HUES48 (cell line): ENCODE data around the gene FPGS.
A peak's percentile ranks its signal among the peaks of the same experiment; 100 is the strongest.

ENCODE experiments used
- H3K27ac ChIP-seq: one replicate; pipeline ENCODE4 v1.7.0; 2013; ENCODE audit warnings: low read depth, low read length, inconsistent platforms
- H3K27me3 ChIP-seq: 2 replicates; pipeline ENCODE4 v1.6.1; 2013; ENCODE audit warnings: mild to moderate bottlenecking, low read length; ENCODE audit not compliant: control insufficient read depth, insufficient read depth
- H3K36me3 ChIP-seq: 2 replicates; pipeline ENCODE4 v1.6.1; 2013; ENCODE audit warnings: low read length; ENCODE audit not compliant: control insufficient read depth, insufficient read depth
- H3K4me1 ChIP-seq: 2 replicates; pipeline ENCODE4 v1.6.1; 2013; ENCODE audit warnings: mild to moderate bottlenecking, low read length; ENCODE audit not compliant: control insufficient read depth, insufficient read depth
- H3K4me3 ChIP-seq: 2 replicates; pipeline ENCODE4 v1.5.1; 2013; ENCODE audit warnings: mild to moderate bottlenecking, low read depth, low read length
- H3K9ac ChIP-seq: 2 replicates; pipeline ENCODE4 v1.6.1; 2013; ENCODE audit warnings: mild to moderate bottlenecking, low read depth, low read length, moderate library complexity
- H3K9me3 ChIP-seq: 2 replicates; pipeline ENCODE4 v1.6.1; 2013; ENCODE audit warnings: low read length; ENCODE audit not compliant: control insufficient read depth, insufficient read depth

The FPGS gene

DNA sequence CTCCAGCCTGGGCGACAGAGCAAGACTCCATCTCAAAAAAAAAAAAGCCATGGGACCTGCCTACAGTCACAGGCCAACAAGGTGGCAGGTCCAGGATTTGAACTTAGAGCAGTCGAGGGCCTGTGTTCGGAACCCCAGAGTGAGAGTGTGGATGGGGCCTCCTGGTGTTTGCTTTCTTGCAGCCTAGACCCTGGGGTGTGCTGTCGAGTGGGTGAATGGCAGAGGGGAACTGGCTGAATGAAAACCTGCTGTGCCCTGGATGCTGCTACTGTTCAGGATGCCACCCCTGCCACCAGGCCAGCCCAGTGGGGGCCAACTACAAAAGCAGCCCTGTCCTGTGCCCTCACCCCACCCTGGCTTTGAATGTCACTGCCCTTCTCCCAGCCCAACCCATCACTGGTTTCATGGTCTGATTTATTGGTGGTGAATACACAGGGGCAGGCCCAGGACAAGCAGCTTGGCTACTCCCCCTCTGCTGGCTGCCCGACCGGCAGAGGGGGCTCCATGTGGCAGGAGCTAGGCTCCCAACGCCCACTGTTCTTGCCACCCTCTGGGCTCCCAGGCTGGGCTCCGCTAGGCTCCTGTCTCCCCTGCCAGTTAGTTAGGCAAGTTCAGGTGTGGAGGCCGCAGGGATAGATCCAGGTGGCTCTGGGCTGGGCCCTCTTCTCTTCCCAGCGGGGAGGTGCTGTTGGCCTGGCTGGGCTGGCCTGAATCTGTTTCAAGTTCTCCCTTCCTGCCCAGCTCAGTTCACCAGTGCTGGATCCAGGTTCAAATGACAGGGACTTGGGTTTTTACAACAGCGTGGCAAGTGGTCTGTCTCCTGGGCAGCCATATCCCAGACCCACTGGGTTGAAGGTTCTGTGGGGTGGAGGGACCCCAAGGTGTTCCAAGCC lies 12.2 kb downstream of the FPGS start:
- no peaks in the 10 kb centered on the region for H3K9me3 ChIP-seq
- no peak overlapping the region for H3K4me3 ChIP-seq
- H3K27ac ChIP-seq: no peak overlapping the region
- H3K27me3 ChIP-seq: no peaks in the 10 kb centered on the region
- H3K36me3 ChIP-seq: peaks cover 36% of the 10 kb centered on the region
- H3K4me1 ChIP-seq: peaks cover 5% of the 10 kb centered on the region; the same call in 1 of the 2 replicates
- no peak overlapping the region for H3K9ac ChIP-seq

- Histone ChIP-seq H3K9me3 (no peaks in the 10 kb centered on the region), H3K9ac (no peak overlapping the region), H3K4me1 (no peaks in the 10 kb centered on the region), H3K36me3 (peaks cover 30% of the 10 kb centered on the region), H3K4me3 (no peak overlapping the region), H3K27me3 (no peaks in the 10 kb centered on the region), H3K27ac (no peak overlapping the region)
Measured at GRCh38 chr9:127815512-127816361, 13.1 kb downstream of the FPGS start.

- H3K4me3 ChIP-seq: no peak overlapping the region
- H3K9me3 ChIP-seq: no peaks in the 10 kb centered on the region
- H3K27ac ChIP-seq: no peak overlapping the region
- H3K27me3 ChIP-seq: no peaks in the 10 kb centered on the region
- peaks cover 30% of the 10 kb centered on the region for H3K36me3 ChIP-seq
- no peaks in the 10 kb centered on the region for H3K4me1 ChIP-seq
- H3K9ac ChIP-seq: no peak overlapping the region
Measured at GRCh38 chr9:127816362-127816725, 13.7 kb downstream of the FPGS start.

DNA sequence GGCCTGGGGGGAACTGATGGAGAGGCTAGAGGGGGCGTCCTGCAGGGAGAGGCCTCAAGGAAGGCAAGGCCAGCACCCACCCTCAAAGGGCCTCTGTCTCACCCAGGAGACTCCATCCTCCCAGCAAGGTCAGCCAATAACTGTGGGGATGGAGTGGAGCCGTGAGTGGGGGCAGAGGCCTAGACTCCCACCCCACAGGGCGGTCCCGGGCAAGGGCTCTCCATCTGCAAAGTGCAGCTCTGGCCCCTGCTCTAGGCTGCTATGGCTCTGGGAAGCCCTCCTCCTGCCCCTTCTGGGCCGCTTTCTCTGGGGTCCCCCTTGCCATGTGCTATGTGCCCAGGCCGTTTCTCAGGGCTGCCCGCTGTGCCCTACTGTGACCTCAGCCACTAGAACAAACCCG lies 14.0 kb downstream of the FPGS start:
- Histone ChIP-seq H3K4me1 (no peaks in the 10 kb centered on the region), H3K27ac (no peak overlapping the region), H3K27me3 (no peaks in the 10 kb centered on the region), H3K9ac (no peak overlapping the region), H3K9me3 (no peaks in the 10 kb centered on the region), H3K36me3 (peaks cover 28% of the 10 kb centered on the region), H3K4me3 (no peak overlapping the region)

DNA sequence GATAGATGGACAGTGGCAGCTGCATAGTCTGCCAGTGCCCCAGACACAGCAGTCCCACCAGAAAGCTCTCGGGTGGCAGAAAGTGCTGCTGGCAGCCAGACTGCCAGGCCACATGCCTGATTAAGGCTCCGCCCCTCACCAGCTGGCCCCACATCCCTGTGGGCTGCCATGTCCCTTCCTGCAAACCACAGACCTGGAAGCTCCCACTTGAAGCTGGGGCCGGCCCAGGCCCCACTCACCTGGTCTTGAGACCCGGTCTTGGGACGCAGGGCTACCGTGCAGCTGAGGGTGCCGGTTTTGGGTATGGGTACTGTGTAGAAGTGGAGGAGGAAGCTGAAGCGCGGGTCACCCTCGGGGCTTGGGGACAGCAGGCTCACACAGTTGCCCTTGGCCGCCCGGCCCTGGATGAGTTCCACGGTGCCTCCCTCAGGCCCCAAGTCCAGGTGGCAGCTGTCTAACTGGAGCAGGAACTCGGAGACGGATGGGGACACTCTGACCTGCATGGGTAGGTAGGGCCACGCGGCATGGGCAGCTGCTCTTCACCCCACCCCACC lies 15.3 kb downstream of the FPGS start:
- H3K36me3 ChIP-seq: peaks cover 19% of the 10 kb centered on the region
- H3K4me3 ChIP-seq: no peak overlapping the region
- no peaks in the 10 kb centered on the region for H3K9me3 ChIP-seq
- no peaks in the 10 kb centered on the region for H3K27me3 ChIP-seq
- H3K4me1 ChIP-seq: no peaks in the 10 kb centered on the region
- H3K9ac ChIP-seq: no peak overlapping the region
- no peak overlapping the region for H3K27ac ChIP-seq

DNA sequence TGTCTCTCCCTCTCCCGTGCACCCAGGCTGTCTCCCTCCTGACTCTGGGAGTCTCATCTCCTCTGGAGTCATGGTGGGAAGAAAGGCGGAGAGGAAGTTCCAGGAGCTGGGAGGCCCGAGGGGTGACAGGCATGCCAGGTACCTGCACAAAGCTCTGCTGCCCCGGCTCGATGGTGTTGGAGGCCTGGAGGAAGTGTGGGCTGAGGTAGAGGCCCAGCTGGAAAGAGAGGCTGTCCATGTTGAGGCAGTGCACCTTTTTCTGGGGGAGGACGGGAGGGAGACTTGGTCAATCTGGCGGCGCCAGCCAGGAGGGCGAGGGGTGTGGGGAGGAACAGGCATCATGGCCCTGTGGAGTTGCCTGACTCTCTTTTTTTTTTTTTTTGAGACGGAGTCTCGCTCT lies 15.9 kb downstream of the FPGS start:
- Histone ChIP-seq H3K27me3 (no peaks in the 10 kb centered on the region), H3K27ac (no peak overlapping the region), H3K4me1 (no peaks in the 10 kb centered on the region), H3K9ac (no peak overlapping the region), H3K36me3 (peaks cover 12% of the 10 kb centered on the region), H3K4me3 (no peak overlapping the region), H3K9me3 (no peaks in the 10 kb centered on the region)

DNA sequence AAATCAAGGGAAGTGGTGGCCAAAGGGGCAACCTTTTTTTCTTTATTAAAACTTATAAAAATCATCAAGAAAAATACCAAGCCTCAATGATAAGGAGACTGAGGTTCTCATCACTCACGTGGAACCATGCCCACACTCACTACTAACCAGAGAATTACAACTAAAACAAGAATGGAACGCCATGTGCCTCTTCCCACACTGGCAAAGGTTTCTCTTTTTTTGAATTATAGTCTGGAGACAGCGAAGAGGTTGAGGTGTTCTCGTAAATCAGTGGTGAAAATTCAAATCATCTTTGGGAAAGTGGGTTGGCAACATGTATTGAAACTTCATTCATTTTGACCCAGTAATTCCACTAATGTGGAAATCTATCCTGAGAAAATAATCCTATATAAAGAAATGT lies 19.4 kb downstream of the FPGS start:
- Histone ChIP-seq H3K4me3 (no peak overlapping the region), H3K27me3 (peaks cover 12% of the 10 kb centered on the region), H3K36me3 (0 out of 2 replicates have a peak, but pooled peaks cover under 1% of the 10 kb centered on the region), H3K4me1 (peaks cover 5% of the 10 kb centered on the region; the same call in 1 of the 2 replicates), H3K9ac (no peak overlapping the region), H3K27ac (no peak overlapping the region), H3K9me3 (no peaks in the 10 kb centered on the region)

- no peak overlapping the region for H3K9ac ChIP-seq
- no peak overlapping the region for H3K27ac ChIP-seq
- no peaks in the 10 kb centered on the region for H3K36me3 ChIP-seq
Measured at GRCh38 chr9:127825319-127826051, 22.8 kb downstream of the FPGS start.

DNA sequence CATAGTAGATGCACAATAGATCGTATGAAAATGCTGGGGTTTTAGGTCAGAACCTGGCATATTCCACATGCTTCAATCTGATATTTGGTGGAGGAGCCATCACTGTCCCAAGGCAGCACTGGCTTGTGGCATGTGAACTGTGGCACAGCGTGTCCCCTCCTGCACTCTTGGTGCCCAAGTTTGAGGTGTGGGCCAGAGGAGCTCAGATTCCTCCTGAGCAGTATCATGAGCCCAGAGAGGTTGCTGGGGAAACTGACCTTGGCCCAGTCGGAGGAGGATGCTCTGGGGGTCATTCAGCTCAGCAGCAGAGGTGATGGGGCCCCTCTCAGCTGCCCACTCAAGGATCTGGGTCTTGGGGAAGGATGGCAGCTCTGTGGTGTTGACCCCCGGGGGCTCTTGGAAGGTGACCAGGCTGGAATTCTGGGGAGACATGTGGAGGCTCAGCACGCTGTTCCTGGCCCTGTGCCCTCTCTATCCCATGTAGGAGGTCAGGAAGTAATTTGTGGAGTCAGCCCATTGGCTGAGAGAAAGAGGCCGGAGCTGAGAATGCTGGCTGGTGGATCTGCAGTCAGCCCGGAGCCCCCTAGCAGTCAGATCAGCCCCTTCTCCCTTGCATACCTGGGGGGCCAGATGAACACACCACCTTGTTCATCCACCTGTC lies 23.7 kb downstream of the FPGS start:
- Histone ChIP-seq H3K27me3 (peaks cover 17% of the 10 kb centered on the region), H3K4me3 (no peak overlapping the region), H3K9ac (no peak overlapping the region), H3K36me3 (no peaks in the 10 kb centered on the region), H3K9me3 (no peaks in the 10 kb centered on the region), H3K27ac (no peak overlapping the region), H3K4me1 (peaks cover 14% of the 10 kb centered on the region)

More at GRCh38 chr9:127825319-127826051, 22.8 kb downstream of the FPGS start:
- H3K4me3 ChIP-seq: peak overlapping the region; percentile 54; the same call in 1 of the 2 replicates
- peaks cover 14% of the 10 kb centered on the region for H3K4me1 ChIP-seq
- H3K9me3 ChIP-seq: no peaks in the 10 kb centered on the region
- peaks cover 17% of the 10 kb centered on the region for H3K27me3 ChIP-seq
